Stimulated activated CD4-positive, alpha-beta T cell treated with anti-CD3 and anti-CD28 coated beads, TNF-alpha, amount 100 ng/mL, for 48 hours (primary cell): ENCODE data around the gene PRPF40A.

Experiments used
- DNase-seq, 3 donors: peaks; one replicate each; pipeline ENCODE4 v3.0.0-alpha.2; 2020; ENCODE audit warnings: low read depth in 3 of 3

Gene PRPF40A

DNA sequence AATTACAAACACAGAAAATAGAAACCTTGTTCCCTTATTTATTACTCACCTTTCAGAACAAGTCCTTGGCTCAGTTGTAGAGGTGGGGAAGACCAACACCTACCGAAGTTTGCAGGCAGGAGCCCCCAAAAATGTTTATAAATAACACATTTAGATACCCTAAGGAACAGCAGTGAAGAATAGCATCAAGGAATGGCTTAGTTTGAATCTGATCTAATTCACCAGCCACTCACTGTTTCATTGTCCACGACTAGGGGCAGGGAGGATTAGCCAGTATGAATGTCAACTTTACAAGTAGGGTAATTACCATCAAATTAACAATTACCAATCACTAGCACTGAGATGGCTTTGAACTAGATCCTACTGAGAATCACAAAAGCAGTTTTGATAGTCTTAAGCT, 65.4 kb downstream of the PRPF40A start:
- no peak for DNase-seq

DNA sequence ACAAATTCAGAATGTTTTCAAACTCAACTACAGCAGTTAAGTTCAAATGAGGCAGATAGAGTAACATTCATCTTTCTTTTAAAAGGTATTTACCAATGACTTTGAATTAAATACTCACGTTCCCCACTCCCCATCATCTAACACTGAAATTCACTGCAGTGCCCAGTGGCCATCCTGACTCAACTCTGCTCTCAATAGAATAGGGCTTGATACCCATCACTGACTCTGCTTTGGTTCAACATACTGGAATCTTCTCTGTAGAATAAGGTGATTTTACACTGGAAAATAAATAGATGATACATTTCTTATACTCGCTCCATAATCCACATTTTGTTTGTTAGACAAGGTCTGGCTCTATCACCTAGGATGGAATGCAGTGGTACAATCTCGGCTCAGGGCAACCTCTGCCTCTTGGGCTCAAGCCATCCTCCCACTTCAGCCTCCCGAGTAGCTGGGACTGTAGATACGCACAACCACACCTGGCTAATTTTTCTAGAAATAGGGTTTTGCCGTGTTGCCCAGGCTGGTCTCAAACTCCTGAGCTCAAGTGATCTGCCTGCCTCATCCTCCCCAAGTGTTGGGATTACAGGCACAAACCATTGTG, 66.4 kb downstream of the PRPF40A start:
- DNase-seq, result no peak

DNA sequence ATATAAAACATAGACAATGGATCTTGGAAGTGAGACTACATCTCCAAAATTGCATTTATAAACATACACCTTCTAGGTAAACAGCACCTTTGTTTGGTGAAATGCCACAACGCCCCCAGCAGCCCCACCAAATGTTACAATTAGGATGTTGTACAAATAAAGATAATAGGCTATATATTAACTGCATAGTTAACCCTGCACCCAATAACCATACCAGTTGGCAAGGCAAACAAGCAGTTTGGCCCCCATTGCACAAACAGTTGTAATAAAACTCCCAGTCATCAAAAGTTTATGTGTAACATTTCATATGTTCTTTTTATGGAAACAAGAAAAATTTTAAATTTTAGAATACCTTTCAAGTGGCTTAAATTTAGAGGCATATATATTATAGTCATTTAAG, 67.3 kb downstream of the PRPF40A start:
- no peak for DNase-seq

DNA sequence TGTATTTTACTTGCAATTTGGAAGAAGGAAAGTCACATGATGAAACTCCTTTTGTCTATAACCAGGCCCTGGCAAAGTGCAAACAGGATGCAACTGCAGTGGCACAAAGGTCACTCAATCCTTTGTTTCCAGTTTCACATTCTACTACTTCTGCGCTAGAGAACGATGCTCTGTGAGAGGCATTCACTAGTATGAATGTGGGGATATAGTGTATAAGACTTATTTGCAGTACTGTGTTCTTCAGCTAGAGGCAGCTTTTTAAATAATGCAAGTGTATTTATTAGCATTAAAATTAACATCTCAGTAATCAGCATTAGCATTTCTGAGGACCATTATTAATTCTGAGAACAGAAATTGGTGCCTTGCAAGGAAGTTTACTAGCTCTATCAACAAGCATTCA, 68.9 kb downstream of the PRPF40A start:
- no peak for DNase-seq

DNA sequence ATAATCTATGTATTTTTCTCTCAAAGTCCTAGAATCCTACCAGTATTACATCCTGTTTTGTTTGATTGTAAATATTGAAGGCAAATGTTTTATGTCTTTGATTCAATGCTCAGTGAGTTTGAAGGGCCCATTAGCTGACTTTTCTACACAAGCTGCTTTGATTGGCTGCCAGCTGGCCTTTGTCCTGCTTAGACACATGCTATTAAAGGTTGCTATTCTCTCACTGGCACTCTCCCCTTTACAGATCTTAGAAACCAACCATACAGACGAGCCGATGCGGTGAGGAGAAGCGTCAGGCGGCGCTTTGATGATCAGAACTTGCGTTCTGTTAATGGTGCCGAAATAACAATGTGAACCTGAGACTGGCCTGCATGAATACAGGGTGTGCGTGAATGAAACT, 69.7 kb downstream of the PRPF40A start:
- DNase-seq, result no peak

DNA sequence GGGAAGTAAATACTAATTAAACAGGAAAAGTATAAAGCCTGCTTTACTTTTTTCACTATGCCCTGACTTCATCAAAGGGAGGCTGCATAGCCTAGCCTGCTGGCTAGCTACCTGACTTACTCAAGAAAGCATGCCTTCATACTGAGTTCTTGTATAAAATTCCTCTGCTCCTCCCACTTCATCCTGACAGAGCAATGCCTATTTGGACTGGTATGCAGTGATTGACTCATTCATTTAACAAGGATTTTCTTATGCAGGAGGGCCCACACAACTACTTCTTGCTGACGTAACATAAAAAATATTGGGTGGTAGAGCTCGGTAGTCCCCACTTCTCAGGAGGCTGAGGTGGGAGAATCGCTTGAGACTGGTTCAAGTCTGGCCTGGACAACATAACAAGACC, 70.5 kb downstream of the PRPF40A start:
- no peak for DNase-seq

DNA sequence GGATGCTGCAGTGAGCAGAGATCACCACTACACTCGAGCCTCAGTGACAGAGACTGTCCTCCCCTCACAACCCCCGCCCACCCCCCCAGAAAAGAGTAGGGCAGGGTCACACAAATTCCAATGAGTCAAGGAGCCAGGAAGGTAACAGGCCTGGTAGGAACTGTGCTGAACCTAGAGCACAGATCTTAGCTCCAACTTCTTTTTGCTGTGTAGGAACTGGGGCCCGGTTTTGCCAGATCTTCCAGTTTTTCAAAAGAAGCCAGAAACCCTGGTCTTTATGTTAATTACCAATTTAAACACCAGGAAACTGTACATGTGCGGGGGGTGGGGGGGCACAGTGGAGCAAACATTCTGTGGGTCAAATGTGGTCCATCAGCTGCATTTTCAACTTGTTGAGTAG, 71.0 kb downstream of the PRPF40A start:
- DNase-seq, result no peak

DNA sequence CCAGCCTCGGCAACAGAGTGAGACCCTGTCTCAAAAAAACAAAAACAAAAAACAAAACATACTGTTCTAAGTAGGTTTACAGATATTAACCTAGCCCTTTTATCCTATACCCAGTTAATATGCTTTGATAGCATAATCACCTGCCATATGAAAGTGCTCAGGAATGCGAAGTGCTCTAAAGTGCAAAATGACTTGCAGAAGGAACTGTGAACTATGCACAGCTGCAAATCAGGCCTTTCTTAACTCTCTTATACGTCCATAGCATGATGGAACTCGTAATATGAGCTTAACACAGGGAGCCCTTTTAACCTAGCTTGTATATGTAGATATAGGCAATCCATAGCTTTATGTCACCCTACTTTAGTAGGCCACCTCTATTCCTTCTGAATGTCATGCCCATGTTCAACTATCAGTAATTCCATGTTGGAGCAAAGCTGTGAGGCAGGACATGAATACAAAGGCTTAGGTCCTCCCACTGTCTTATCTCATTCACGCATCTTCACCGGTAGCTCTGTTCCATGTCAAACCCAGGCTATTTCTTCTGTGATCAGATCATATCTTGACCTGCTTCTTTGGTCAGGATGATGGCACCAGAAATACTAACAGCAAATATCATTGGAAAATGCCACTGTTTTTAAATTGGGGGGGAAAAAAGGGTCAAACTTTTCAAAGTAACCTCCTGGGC, 72.9 kb downstream of the PRPF40A start:
- no peak for DNase-seq

GRCh38 chr2:152638590-152638989, 78.7 kb downstream of the PRPF40A start:
- DNase-seq, result no peak

GRCh38 chr2:152638056-152638455, 79.2 kb downstream of the PRPF40A start:
- DNase-seq, result no peak

DNA sequence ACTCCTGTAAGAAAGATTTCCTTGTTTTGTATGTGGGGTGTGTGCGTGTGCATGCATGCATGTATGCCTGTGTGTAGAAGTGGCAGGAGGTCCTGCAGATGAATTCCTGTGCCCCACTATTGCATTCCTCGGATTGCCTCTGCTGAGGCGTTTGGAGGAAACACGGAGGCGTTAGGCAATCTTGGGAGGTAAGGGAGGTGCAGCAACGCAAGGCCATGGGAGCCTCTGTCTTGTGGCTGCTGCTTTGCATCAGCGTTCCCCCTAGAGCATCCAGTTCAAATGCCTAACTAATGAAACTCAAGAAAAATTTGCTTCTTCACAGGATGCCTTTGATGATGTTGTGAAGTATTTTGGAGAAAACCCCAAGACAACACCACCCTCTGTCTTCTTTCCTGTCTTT, 80.0 kb downstream of the PRPF40A start:
- DNase-seq, result no peak

DNA sequence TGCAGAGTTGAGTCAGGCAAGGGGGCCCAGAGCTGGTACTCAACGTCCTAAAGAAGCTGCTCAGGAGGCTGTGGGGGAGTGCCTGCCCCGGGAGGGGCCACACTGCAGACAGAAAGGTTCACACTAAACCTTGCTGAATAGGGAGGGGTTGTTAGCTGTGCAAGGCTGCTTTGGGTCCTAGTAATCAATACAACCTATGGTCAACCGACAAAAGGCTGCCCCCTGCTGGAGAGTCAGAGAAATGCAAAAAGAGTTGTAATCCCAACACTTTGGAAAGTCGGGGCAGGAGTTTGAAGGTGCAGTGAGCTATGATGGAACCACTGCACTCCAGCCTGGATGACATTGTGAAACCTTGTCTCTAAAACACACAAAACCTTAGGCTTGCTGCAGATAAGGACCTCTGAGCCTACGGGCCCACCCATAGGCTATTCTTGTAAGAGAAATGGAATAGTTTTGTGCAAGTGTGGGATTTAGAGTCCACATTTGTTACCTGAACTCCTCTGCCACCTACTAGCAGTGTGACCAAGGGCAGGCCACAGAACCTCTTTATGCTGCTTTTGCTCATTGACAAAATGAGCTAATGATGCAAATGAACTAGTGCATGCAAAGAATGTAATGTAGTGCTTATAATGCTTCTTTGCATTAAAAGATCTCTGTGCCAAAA, 81.5 kb downstream of the PRPF40A start:
- DNase-seq, result peak; percentile 19 to 62 (median 43)

- DNase-seq, result no peak
These were observed 84.5 kb downstream of the PRPF40A start for GRCh38 chr2:152632736-152633135.

DNA sequence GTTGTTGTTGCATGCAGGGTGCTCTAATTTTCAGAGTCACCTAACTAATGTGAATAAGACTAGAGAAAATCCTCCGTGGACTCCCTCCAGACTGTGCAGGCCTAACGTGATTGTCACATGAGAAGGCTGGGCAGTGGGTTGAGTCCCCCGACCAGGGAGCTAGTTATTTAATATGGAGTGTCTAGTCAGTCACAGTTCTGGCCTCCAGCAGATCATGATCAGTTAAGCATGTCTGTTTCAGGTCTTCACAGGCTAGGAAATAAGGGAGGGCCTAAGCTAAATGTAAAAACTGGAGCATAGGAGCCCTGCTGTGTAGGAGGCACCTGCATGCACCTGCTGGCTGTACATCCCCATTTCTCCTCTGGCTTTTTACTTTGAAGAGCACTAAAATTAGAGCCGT, 86.8 kb downstream of the PRPF40A start:
- no peak for DNase-seq

- DNase-seq, result no peak
These were observed 88.1 kb downstream of the PRPF40A start for GRCh38 chr2:152629202-152629601.

DNA sequence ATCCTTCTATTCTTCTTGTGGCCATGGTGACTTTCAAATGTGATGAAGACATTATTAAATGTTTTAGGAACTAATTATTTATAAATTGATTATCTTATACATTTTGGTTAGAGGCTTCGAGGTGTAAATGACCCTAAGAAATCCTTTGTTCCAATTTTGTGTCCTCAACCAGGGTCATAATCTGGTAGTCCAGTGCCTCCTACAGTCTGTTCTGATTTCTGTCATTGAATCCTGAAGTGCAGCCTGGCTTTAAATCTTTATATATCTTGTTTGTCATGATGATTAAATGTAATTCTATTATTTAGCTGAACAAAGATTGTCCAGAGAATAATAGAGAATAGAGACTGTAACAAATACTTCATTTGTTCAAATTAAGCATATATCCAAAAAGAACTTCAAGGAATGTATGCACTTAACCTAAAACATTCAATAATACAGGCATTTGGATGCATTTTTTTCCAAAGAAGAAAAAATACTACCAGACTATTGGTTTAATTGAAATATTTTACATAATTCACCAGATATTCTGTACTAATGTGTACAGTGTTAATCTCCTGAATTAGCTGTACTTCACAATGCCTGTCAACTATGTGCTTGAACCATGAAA, 89.8 kb downstream of the PRPF40A start:
- no peak for DNase-seq

DNA sequence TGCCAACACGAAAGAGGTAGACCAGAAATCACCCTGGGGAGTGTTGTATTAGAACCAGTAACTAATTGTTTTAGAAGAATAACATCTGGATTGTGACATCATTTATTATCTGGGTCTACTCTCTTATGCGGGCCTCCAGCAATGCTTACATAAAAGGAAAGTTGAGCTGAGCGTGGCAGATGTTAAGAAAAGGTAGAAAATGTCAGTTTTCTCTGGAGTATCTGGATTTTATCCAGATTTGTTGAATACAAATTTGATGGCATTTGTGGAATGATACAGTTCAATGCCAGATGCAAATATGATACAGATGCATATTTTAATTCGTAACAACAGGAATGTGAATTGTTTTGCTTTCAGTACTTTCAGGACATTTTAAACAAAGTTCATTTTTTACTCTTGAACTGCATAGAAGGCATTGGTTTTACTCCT, 90.3 kb downstream of the PRPF40A start:
- no peak for DNase-seq

DNA sequence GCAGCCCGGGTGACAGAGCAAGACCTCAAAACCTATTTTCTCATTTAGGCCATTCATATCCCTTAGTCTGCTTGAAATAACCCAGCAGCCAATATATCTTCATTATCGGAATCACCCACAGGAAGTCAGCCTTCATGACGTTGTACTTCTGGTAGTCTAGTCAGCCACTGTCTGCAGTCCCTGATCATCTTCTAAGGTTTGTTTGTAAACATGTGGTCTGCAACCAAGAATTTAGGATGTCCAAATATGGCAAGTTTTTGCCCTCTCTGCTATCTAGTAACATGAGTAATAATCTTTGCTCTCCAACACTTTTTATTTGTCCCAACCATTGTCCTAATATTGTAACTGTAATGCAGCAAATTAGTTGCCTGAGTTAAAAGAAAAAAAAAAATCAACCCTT, 92.5 kb downstream of the PRPF40A start:
- DNase-seq, result no peak

DNA sequence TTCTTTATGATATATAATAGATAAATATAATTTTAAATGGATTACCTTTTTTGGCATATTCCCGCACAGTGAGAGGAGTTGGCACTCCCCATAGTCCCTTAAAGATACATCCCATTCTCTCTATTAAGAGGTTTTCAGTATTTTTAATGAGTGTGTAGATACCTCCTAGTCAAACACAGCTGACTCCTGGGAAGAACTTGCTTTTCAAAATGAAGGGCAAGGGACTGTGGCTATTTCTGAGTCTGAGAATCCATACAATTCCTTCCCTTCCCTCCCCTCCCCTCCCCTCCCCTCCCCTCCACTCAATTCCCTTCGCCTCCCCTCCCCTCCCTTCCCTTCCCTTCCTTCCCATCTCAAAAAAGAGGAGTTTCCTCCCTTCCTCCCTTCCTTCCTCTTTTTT, 93.5 kb downstream of the PRPF40A start:
- DNase-seq, result no peak

DNA sequence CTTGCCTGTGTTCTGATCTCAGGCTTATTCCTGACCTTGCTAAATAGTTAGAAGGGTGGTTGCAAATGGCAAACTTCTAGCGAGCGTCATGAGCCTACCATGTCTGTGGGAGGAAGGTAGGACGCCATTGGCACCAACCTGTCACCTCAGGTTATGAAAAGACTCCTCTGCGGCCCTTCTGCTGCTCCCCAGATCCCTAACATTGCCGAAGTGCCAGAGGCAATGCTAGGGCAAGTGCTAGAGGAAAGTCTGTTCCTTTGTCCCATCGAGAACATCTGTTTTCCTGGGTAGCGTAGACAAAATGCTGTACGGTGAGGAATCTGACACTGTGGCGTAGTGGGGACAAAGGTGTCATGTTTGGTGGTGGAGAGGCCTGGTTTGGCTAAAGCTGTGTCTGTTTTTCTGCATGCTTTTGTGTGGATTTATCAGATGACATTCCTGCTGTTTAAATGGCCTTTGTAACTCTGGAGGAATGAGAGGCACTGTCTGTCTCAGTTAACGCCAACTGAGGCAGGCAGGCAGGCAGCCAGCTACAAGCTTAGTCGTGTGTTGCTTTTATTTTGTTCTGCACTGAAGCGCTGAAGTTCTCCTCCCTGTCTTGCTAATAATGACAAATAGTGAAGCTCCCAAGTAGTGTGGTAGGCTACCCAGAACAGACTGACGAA, 94.1 kb downstream of the PRPF40A start:
- DNase-seq, result no peak

- DNase-seq, result no peak
These were observed 95.0 kb downstream of the PRPF40A start for GRCh38 chr2:152622219-152622618.

DNA sequence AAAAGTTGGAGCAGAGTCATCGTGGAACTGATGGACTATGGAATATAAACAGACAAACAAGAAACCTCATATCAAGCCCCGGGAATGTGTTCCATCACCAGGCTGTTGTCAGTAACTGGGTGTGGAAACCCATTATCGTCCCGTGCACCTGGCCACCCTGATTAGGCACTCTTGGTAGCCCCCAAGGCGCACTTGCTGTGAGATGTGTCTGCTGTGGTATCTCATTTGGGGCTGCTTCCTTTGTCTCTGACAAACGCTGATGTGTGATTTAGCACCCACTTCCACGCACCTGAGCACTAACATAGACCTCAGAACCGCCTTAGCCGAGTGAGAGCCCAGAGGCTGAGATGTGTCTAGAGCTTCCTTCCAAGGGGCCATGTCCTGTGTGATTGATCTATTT, 96.3 kb downstream of the PRPF40A start:
- no peak for DNase-seq
